DND-41 (cell line): ENCODE results near the gene RAB34.

ENCODE experiments used
- EZH2 ChIP-seq: IDR thresholded peaks from 3 replicates; pipeline ENCODE4 v1.6.1; 2012; ENCODE audit warnings: borderline replicate concordance, low read depth, mild to moderate bottlenecking, moderate library complexity, low read length, inconsistent platforms; ENCODE audit not compliant: severe bottlenecking
- TF ChIP-seq, protein P1 (sequence below): IDR thresholded peaks from 2 replicates; pipeline ENCODE4 v1.5.1; 2012; ENCODE audit warnings: borderline replicate concordance, low read length, moderate library complexity, mild to moderate bottlenecking; ENCODE audit not compliant: poor library complexity, severe bottlenecking; ENCODE audit errors: extremely low read depth

DNA sequence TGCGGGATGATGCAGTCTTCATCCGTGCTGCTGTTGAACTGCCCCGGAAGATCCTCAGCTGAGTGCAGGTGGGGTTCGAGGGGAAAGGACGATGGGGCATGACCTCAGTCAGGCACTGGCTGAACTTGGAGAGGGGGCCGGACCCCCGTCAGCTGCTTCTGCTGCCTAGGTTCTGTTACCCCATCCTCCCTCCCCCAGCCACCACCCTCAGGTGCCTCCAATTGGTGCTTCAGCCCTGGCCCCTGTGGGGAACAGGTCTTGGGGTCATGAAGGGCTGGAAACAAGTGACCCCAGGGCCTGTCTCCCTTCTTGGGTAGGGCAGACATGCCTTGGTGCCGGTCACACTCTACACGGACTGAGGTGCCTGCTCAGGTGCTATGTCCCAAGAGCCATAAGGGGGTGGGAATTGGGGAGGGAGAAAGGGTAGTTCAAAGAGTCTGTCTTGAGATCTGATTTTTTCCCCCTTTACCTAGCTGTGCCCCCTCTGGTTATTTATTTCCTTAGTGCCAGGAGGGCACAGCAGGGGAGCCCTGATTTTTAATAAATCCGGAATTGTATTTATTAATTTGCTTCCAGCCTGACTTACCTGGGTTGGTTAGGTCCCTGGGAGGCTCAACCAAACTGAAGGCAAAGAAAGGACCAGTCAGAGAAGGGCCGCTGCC is 32.0 kb upstream of the RAB34 start:
- TF ChIP-seq, protein P1, sequence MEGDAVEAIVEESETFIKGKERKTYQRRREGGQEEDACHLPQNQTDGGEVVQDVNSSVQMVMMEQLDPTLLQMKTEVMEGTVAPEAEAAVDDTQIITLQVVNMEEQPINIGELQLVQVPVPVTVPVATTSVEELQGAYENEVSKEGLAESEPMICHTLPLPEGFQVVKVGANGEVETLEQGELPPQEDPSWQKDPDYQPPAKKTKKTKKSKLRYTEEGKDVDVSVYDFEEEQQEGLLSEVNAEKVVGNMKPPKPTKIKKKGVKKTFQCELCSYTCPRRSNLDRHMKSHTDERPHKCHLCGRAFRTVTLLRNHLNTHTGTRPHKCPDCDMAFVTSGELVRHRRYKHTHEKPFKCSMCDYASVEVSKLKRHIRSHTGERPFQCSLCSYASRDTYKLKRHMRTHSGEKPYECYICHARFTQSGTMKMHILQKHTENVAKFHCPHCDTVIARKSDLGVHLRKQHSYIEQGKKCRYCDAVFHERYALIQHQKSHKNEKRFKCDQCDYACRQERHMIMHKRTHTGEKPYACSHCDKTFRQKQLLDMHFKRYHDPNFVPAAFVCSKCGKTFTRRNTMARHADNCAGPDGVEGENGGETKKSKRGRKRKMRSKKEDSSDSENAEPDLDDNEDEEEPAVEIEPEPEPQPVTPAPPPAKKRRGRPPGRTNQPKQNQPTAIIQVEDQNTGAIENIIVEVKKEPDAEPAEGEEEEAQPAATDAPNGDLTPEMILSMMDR: no peak
- TF ChIP-seq EZH2: no peak
